CD14-positive monocyte (primary cell): Measurements from ENCODE around the gene GBA3. TPM values are rescaled to one million over a fixed set of nuclear protein-coding genes. Genes with fewer than 3 reads are reported as not detected.

ENCODE experiments used
- DNase-seq, 3 donors: peaks; one replicate each; pipeline ENCODE4 v3.0.0-alpha.2; 2011 to 2022
- H2AFZ ChIP-seq: 2 replicates; pipeline ENCODE4 v1.6.0; 2012; ENCODE audit warnings: mild to moderate bottlenecking, low read depth, low read length, inconsistent platforms; ENCODE audit not compliant: insufficient read depth, poor library complexity, severe bottlenecking
- H3K27ac ChIP-seq, 2 donors: 1 replicate in 1 of 2; 2 replicates in 1 of 2; pipeline ENCODE4 v1.5.1; 2012 to 2013; ENCODE audit warnings: low read length in 2 of 2, control low read depth in 1 of 2, inconsistent platforms in 1 of 2, low read depth in 1 of 2, mild to moderate bottlenecking in 1 of 2
- H3K27me3 ChIP-seq, 2 donors: one replicate each; pipeline versions ENCODE4 v1.6.0 to v1.6.1; 2011 to 2013; ENCODE audit warnings: low read length in 2 of 2; ENCODE audit not compliant: control insufficient read depth in 2 of 2, insufficient read depth in 2 of 2
- H3K36me3 ChIP-seq, 2 donors: replicated peaks in 1 of 2; 1 replicate in 1 of 2; 2 replicates in 1 of 2; pipeline versions ENCODE4 v1.5.1 to v1.6.1; 2012 to 2013; ENCODE audit warnings: low read length in 2 of 2, control low read depth in 1 of 2, inconsistent platforms in 1 of 2, mild to moderate bottlenecking in 1 of 2; ENCODE audit not compliant: insufficient read depth in 2 of 2, control insufficient read depth in 1 of 2
- H3K4me1 ChIP-seq, 2 donors: 1 replicate in 1 of 2; 2 replicates in 1 of 2; pipeline versions ENCODE4 v1.5.1 to v1.6.1; 2012 to 2013; ENCODE audit warnings: low read length in 2 of 2, control low read depth in 1 of 2, inconsistent platforms in 1 of 2, mild to moderate bottlenecking in 1 of 2, moderate library complexity in 1 of 2; ENCODE audit not compliant: insufficient read depth in 2 of 2, control insufficient read depth in 1 of 2
- H3K4me2 ChIP-seq: replicated peaks from 2 replicates; pipeline ENCODE3; 2012; ENCODE audit warnings: low read length, moderate library complexity, mild to moderate bottlenecking; ENCODE audit not compliant: poor library complexity, severe bottlenecking; ENCODE audit errors: extremely low read depth
- H3K4me3 ChIP-seq, 3 experiments: fragments of 200-600 bp in 1 of 3; sonication (generic) in 1 of 3; replicated peaks in 1 of 3; 1 replicate in 2 of 3; 2 replicates in 1 of 3; pipeline ENCODE4 v1.5.1; 2011 to 2013; ENCODE audit warnings: low read length in 3 of 3, mild to moderate bottlenecking in 3 of 3, control low read depth in 2 of 3, low read depth in 2 of 3, inconsistent platforms in 1 of 3, moderate library complexity in 1 of 3
- H3K79me2 ChIP-seq: 2 replicates; pipeline ENCODE4 v1.6.0; 2012; ENCODE audit warnings: mild to moderate bottlenecking, control low read depth, inconsistent platforms, low read length, moderate library complexity; ENCODE audit not compliant: insufficient read depth
- H3K9ac ChIP-seq: 2 replicates; pipeline ENCODE4 v1.6.0; 2017; ENCODE audit warnings: low read length, mild to moderate bottlenecking; ENCODE audit not compliant: insufficient read depth, poor library complexity, severe bottlenecking
- H3K9me3 ChIP-seq, 2 donors: replicated peaks in 1 of 2; 1 replicate in 1 of 2; 2 replicates in 1 of 2; pipeline versions ENCODE4 v1.5.1 to v1.6.1; 2012 to 2013; ENCODE audit warnings: low read length in 2 of 2, control low read depth in 1 of 2; ENCODE audit not compliant: control insufficient read depth in 1 of 2, insufficient read depth in 1 of 2
- H4K20me1 ChIP-seq: 2 replicates; pipeline ENCODE4 v1.6.0; 2012; ENCODE audit warnings: mild to moderate bottlenecking, low read length, control low read depth, moderate library complexity; ENCODE audit not compliant: insufficient read depth
- H3K27ac Mint-ChIP-seq, 7 donors: one replicate each; pipeline ENCODE4 v1.8.0; 2020; ENCODE audit warnings: mild to moderate bottlenecking in 7 of 7, mixed read lengths in 7 of 7, moderate library complexity in 6 of 7, inconsistent platforms in 2 of 7
- H3K27me3 Mint-ChIP-seq, 3 donors: one replicate each; pipeline ENCODE4 v1.8.0; 2021 to 2022; ENCODE audit warnings: low read depth in 3 of 3, mild to moderate bottlenecking in 3 of 3, mixed read lengths in 3 of 3, moderate library complexity in 3 of 3, inconsistent platforms in 1 of 3
- H3K36me3 Mint-ChIP-seq, 2 donors: one replicate each; pipeline ENCODE4 v1.8.0; 2020; ENCODE audit warnings: mixed read lengths in 2 of 2, inconsistent platforms in 1 of 2, mild to moderate bottlenecking in 1 of 2
- H3K4me1 Mint-ChIP-seq: one replicate; pipeline ENCODE4 v1.8.0; 2020; ENCODE audit warnings: mild to moderate bottlenecking, mixed read lengths
- H3K4me3 Mint-ChIP-seq, 2 donors: one replicate each; pipeline ENCODE4 v1.8.0; 2020; ENCODE audit warnings: mild to moderate bottlenecking in 2 of 2, mixed read lengths in 2 of 2, moderate library complexity in 1 of 2
- H3K9me3 Mint-ChIP-seq, 7 donors: one replicate each; pipeline ENCODE4 v1.8.0; 2020 to 2022; ENCODE audit warnings: mixed read lengths in 7 of 7, mild to moderate bottlenecking in 6 of 7, moderate library complexity in 6 of 7, inconsistent platforms in 2 of 7
- intact Hi-C, 2 donors: fragments of 100-400 bp; cut with micrococcal nuclease; formaldehyde crosslinking; loops; one replicate each; pipeline versions ENCODE4 v1.15.0 to v1.15.1; 2023
- polyA plus RNA-seq, 3 donors: library from polyadenylated mRNA; depleted of rRNA in 1 of 3; unstranded in 2 of 3; stranded (reverse) in 1 of 3; fragments of 300-500 nt in 2 of 3; fragments of >200 nt in 1 of 3; fragmentation: Illumina TruSeq in 2 of 3; gene quantifications; 1 replicate in 2 of 3; 2 replicates in 1 of 3; pipeline ENCODE4 v1.2.3, GENCODE V29; 2012 to 2021
- TF ChIP-seq, protein P1 (sequence below): fragments of 200-600 bp; IDR thresholded peaks from one replicate; pipeline ENCODE4 v1.8.0; 2022; ENCODE audit warnings: antibody characterized with exemption, mild to moderate bottlenecking

Gene GBA3
- polyA plus RNA-seq, 3 donors, result not detected

DNA sequence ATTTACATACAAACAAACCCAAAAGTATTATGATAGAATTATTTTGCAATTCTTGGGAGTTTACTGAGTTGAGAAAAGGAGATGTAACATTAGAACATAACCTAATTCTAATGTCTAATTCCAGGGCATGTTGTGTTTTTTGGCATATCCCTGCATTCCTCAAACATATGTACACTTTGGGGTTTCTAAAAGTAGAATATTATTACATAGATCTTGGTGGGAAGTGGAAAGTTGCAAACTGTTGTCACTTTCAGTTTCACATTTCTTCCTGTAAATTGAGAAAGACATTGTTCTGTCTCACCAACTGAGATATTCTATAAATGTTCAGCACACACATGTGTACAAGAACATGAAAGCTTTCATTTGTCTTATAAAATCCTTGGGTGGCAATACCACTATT lies 24.4 kb upstream of the GBA3 start:
- Histone ChIP-seq H3K79me2 (no peaks in the 10 kb centered on the region), H3K27ac (peak overlapping the region in 1 of 2 donors; percentile 33), H2AFZ (peak overlapping the region; percentile 44), H3K9ac (no peak overlapping the region), H4K20me1 (no peaks in the 10 kb centered on the region), H3K4me3 (no peak overlapping the region), H3K9me3 (no peaks in the 10 kb centered on the region), H3K4me2 (no peak overlapping the region), H3K36me3 (no peaks in the 10 kb centered on the region), H3K27me3 (no peaks in the 10 kb centered on the region), H3K4me1 (peaks cover 0 to 7% of the 10 kb centered on the region in 2 donors)
- H3K4me1 Mint-ChIP-seq, result peaks cover 10% of the 10 kb centered on the region
- TF ChIP-seq, protein P1, sequence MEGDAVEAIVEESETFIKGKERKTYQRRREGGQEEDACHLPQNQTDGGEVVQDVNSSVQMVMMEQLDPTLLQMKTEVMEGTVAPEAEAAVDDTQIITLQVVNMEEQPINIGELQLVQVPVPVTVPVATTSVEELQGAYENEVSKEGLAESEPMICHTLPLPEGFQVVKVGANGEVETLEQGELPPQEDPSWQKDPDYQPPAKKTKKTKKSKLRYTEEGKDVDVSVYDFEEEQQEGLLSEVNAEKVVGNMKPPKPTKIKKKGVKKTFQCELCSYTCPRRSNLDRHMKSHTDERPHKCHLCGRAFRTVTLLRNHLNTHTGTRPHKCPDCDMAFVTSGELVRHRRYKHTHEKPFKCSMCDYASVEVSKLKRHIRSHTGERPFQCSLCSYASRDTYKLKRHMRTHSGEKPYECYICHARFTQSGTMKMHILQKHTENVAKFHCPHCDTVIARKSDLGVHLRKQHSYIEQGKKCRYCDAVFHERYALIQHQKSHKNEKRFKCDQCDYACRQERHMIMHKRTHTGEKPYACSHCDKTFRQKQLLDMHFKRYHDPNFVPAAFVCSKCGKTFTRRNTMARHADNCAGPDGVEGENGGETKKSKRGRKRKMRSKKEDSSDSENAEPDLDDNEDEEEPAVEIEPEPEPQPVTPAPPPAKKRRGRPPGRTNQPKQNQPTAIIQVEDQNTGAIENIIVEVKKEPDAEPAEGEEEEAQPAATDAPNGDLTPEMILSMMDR, result no peak
- intact Hi-C loops, result no loop called here
- H3K4me3 Mint-ChIP-seq, result no peak overlapping the region
- H3K27ac Mint-ChIP-seq, result peak overlapping the region in 1 of 7 donors; percentile 17
- no peaks in the 10 kb centered on the region for H3K27me3 Mint-ChIP-seq
- DNase-seq, result no peak
- no peaks in the 10 kb centered on the region for H3K36me3 Mint-ChIP-seq
- peaks cover 0 to 3% (median 2%) of the 10 kb centered on the region in 7 donors for H3K9me3 Mint-ChIP-seq

DNA sequence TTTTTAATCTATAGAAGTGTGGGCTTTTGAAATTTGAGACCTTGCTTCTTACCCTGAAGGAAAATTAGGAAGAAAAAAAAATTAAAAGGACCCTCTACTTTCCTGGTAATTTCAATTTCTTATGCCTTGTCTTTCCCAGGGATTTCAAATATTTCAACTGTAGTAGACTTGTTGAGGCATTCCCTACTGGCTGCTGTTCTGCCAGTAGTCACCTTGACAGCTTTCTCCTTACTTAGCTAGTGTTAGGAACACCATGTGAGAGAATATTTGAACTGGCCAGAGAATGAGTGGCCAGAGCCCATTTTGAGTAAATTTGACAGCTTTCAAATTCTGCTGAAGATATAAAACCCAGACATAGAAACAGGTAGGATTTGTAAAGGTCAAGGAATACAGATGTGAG lies 24.0 kb upstream of the GBA3 start:
- no peaks in the 10 kb centered on the region for H3K9me3 ChIP-seq
- H4K20me1 ChIP-seq, result no peaks in the 10 kb centered on the region
- TF ChIP-seq, protein P1, result no peak
- peaks cover 0 to 7% of the 10 kb centered on the region in 2 donors for H3K4me1 ChIP-seq
- no peaks in the 10 kb centered on the region for H3K36me3 ChIP-seq
- no peak overlapping the region for H3K4me3 Mint-ChIP-seq
- no peak overlapping the region for H3K4me3 ChIP-seq
- peak overlapping the region; percentile 44 for H2AFZ ChIP-seq
- H3K36me3 Mint-ChIP-seq, result no peaks in the 10 kb centered on the region
- H3K9ac ChIP-seq, result no peak overlapping the region
- no peaks in the 10 kb centered on the region for H3K79me2 ChIP-seq
- peaks cover 0 to 3% (median 0%) of the 10 kb centered on the region in 7 donors for H3K9me3 Mint-ChIP-seq
- intact Hi-C loops, result no loop called here
- peaks cover 10% of the 10 kb centered on the region for H3K4me1 Mint-ChIP-seq
- H3K27me3 Mint-ChIP-seq, result no peaks in the 10 kb centered on the region
- peak overlapping the region in 1 of 7 donors; percentile 17 for H3K27ac Mint-ChIP-seq
- H3K4me2 ChIP-seq, result no peak overlapping the region
- no peaks in the 10 kb centered on the region for H3K27me3 ChIP-seq
- H3K27ac ChIP-seq, result peak overlapping the region in 1 of 2 donors; percentile 33
- no peak for DNase-seq
